Endometrium (tissue), 2 donors: Measurements from ENCODE around the gene TBCK.
"Not testable (repeated sequence)": the region's sequence is repeated elsewhere in the genome, so short reads cannot be mapped to it uniquely, and the experiment has no call there.

Source experiments
- FAIRE-seq: peaks from 2 replicates; lab custom pipeline; 2012; peaks lifted over from hg19 to GRCh38; lab: Jason Lieb, UNC
- donor health status: control.
- donor health status: control.

TBCK gene

DNA sequence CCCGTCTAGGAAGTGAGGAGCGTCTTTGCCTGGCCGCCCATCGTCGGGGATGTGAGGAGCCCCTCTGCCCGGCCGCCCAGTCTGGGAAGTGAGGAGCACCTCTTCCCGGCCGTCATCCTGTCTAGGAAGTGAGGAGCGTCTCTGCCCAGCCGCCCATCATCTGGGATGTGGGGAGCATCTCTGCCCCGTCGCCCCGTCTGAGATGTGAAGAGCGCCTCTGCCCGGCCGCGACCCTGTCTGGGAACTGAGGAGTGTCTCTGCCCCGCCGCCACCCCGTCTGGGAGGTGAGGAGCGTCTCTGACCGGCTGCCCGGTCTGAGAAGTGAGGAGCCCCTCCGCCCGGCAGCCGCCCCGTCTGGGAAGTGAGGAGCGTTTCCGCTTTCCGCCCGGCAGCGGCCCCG is 5.2 kb upstream of the TBCK start:
- not testable (repeated sequence) for FAIRE-seq

DNA sequence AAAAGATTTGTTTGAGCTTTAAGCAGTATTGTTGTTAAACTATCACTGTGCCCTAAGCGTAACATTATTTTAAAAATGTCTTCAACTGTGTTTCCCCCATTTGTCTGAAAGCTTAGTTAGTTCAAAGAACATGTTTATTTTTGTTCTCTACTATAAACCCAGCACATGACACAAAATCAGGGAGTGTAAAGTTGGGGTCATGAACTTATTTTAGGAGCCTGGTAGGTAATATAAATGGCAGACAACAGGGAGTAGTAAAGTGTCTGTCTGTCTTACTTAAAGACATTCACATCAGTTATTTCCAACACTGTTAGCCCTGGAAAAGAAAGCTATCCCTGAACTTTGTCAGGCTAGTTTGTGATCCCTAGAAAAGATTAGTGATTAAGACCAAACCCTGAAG is 4.2 kb upstream of the TBCK start:
- no peak for FAIRE-seq

DNA sequence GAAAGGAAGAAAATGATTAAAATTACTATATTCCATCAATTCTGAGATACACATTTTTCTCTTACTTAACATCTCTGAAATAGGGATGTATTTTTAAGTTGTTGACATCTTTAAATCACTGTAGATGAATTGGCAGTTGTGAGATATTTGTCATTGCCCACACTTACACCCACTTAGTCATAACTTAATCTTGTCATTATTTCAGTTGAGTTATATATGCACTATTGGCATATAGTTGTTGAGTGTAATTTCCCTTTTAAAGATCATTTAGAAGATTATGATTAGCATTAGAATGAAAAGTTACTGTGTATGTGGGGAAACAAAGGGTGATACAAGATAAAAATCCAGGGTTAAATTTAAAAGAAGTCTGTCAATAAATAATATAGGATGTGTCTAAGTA is 2.5 kb upstream of the TBCK start:
- no peak for FAIRE-seq

DNA sequence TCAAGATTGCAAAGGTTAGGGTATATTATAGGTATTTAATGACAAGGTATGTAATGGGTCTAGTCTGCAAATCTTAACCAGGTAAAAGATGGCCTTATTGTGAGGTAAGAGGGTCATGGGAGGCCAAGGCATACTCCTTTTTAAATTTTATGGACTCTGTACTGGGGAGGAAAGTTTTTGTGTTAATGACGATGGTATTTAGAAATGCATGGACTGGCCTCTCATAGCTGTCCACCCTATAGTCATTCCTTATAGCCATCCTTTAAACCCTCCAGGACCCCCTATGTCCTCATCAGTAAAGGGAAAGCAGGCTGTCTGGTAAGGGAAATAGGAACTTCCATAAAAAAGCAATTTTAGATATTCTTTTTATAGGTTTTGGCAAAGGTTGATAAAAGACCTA is 1.8 kb upstream of the TBCK start:
- no peak for FAIRE-seq

DNA sequence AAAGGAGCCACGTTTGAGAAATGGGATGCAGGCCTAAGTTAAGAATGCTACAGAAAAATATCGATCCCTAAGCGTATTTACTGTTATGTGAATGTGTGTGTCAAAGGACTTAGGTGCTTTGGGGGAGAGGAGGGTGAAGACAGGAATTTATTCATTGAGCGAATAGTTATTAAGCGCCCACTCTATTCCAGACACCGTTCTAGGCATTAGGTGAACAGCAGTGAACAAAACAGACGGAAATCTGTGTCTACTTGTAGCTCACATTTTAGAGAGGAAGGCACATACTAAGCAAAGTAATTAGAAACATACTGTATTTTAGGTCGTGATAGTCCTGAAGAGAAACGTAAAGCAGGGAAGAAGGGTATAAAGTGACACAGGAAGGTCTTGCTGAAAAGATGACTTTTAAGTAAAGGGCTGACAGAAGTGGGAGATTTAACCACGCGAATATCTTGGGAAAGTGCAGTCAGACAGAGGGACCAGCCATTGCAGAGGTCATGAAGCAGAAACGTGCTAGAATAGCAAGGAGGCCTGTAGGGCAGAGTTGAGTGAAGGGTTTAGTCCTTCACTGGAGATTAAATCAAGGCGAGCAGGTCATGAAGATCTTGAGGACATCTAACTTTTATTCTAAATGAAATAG is 882 bp upstream of the TBCK start:
- no peak for FAIRE-seq

DNA sequence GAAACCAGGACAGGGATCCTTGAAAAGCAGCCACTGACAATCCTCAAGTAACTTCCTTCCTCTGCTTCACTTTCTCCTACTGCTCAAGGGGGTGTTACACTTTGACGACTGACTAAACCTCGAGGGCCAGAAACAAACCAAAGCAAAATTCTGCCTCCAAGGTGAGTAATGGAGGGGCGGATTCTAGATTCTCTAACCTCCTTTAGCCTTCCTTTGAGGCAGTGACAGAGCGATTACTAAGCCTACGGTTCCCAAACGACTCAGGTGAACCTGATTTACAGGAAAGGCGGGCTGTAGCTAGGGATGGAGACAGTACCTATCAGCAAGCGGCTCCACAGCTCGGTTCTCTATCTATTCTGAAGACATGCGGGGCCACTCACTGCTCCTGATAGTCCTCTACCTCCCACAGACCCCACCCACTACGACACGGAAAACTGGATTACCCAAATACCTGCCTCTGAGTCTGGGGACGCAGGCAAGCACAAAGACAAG is 487 bp downstream of the TBCK start:
- FAIRE-seq, result no peak

DNA sequence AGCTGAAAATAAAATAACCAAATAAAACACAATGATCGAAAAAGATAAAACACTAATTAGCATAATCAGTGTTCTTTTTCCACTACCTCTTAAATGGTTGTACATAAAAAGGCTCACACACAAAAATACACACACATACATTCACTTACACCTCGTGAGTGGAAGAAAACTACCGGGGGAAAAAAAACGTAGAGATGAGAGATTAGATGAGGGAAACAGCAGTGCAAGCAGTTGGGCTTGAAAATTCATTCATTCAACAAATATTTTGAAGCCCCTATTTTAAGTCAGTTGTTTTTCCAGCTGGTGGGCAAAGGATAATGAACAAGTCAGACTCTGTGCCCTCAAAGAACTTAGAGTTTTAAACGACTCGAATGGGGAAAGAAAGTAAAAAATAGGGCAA is 1.0 kb downstream of the TBCK start:
- FAIRE-seq, result no peak

DNA sequence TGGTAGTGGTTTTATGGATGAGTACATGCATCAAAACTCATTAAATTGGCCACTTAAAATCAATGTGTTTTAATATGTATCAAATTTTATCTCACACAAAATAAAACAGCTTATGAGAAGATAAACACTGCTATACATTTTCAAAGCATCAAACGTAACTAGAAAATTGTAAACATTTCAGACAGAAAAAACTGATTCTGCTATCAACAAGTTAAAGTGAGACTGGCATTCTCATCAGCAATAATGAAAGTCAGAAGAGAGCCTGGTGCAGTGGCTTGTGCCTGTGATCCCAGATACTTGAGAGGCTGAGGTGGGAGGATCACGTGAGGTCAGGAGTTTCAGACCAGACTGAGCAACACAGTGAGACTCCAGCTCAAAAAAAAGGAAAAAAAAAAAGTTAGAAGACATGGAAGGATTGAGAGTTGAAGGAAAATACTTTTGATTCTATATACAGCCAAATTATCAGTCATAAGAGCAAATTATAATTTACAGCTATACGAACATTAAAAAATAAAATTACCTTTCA is 2.9 kb downstream of the TBCK start:
- no peak for FAIRE-seq

DNA sequence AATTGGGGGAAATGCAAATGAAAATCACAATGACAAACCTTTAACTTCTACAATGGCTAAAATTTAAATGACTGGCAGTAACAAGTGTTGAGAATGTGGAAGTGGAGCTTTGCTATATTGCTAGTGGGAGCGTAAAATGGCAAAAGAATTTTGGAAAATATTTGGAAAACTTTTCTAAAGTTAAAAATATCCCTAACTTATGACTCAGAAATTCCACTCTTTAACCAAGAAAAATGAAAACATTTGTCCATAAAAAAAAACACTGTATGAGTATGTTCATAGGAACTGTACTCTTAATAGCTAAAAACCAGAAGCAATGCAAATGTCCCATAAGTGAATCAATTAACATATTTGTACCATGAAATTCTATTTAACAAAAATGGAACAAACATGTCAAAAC is 3.6 kb downstream of the TBCK start:
- FAIRE-seq, result no peak

DNA sequence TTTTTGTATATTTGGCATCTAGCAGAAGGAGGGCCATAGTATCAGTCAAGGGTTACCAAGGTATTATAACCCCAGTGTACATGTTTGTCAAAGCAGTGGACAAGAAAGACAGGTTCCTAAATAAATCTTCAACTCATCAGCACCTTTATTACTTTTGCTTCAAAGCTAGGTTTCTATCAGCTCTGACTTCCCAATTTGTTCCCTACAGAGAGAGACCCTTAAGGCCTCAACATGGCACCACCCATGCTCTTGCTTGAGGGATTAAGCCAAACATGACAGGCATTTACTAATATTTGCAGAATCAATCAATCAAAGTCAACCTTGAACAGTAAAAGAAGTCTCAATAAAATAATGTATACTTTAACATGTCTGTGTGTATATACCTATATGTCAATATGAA is 9.4 kb downstream of the TBCK start:
- no peak for FAIRE-seq

DNA sequence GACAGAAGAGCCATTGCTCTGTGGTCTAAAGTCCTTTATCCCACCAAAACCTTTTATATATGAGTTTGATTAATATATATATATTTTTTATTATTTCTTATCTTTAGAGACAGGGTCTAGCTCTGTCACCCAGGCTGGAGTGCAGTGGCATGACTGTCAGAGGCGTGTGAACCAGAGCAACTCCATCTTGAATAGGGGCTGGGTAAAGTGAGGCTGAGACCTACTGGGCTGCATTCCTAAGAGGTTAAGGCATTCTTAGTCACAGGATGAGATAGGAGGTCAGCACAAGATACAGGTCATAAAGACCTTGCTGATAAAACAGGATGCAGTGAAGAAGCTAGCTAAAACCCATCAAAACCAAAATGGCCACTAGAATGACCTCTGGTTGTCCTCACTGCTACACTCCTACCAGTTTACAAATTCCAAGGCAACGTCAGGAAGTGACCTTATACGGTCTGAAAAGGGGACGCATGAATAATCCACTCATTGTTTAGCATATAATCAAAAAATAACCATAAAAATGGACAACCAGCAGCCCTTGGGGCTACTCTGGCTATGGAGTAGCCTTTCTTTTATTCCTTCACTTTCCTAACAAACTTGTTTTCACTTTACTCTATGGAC is 10.5 kb downstream of the TBCK start:
- no peak for FAIRE-seq

DNA sequence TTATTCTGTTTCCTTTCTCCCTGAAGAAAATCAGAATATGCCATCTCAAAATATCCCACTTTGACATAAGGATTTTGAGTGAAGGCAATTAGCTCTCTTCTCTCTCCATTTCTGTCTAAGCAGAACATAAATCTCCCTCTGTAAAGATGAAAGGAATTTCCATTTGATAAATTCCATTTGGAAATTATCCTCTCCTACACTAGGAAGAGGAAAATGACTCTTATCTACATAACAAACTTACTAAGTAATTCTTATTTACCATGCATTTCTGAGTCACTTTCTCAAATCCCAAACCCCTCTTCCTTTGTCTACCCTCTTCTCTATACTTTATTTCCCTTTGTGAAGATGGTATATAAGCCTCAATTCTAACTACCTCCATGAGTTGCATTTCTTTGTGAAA is 11.4 kb downstream of the TBCK start:
- FAIRE-seq, result no peak

DNA sequence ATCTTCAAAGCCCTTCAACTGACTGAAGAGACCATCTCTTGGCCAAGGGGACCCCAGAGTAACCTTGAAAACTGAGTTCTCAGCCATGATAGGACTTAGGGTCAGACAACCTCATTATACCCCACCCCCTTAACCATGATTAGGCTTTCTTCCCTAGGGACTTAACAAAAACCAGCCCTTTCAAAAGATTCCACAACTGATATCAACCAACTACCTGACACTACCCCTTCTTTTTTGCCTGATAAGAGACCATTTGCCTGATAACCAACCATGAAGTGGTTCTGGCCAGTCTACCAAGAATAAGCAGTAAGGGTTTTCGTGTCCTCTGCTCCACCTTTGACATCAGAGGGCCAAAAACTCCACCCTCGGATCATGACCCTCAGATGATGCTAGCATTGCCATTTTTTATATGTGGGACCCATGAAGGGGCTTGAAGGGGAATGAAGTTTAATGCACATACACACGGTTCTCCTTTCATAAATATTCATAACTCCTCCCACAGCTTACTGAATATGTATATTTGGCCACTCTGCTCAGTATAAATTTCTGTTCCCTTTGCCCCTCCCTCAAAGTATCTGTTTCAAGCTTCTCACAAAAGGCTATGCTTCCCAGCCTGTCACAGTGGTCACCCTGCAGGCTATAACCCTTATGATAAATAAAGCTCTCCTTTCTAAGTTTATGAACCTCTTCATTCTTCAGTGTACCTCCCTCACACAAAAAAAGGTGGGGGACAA is 12.3 kb downstream of the TBCK start:
- no peak for FAIRE-seq

DNA sequence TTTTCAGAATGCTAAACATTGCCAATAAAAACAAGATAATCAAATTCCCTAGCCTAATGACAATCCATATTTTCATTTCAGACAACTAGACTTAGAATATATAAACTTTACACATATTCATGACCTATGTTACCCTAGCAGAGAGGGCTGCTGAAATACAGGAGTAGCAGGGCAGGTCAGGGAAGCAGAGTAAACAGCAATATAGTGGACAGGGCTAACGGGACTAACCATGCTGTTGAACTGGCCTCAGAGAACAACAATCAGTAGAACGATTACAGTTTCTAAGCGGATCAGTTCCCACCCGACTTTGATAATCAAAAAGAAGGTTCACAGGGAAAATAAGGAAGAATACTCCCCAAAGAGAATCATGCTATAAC is 14.0 kb downstream of the TBCK start:
- FAIRE-seq, result no peak

DNA sequence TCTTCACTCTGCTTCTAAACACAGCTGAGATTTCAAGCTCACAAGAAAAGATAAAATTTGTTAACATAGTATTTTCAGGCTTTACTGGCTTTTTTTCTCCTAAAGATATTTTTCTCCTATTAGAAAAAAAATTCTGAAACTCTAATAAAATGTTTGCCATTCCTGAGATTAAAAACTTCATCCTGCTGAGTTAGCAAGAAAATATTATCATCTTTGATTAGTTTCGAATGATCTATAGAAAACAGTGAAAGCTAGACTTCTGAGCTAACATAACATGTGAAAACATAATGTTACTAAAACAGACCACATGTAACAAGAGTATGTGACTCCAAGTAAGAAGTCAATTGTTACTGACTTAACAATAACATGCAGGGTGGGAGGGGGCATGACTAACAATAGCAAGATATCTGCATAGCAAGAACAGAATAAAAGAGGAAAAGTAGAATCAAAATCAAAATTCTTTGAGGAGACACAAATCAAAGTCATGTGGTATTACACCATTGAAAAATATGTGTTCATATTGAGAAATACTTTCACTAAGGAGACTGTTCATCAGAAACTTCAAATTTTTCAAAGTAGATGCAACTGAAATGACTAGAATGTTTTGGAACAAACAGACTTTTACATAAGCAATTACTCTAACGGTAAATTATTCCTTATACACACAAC is 14.5 kb downstream of the TBCK start:
- no peak for FAIRE-seq

DNA sequence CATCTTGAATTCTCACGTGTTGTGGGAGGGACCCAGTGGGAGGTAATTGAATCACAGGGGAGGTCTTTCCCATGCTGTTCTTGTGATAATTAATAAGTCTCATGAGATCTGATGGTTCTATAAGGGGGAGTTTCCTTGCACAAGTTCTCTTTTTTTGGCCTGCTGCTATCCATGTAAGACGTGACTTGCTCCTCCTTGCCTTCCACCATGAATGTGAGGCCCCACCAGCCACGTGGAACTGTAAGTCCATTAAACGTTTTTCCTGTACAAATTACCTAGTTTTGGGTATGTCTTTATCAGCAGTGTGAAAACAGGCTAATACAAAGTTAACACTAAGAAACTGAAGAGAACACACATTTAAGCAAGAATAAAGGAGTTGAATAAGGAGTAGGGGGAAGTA is 16.0 kb downstream of the TBCK start:
- FAIRE-seq, result no peak

DNA sequence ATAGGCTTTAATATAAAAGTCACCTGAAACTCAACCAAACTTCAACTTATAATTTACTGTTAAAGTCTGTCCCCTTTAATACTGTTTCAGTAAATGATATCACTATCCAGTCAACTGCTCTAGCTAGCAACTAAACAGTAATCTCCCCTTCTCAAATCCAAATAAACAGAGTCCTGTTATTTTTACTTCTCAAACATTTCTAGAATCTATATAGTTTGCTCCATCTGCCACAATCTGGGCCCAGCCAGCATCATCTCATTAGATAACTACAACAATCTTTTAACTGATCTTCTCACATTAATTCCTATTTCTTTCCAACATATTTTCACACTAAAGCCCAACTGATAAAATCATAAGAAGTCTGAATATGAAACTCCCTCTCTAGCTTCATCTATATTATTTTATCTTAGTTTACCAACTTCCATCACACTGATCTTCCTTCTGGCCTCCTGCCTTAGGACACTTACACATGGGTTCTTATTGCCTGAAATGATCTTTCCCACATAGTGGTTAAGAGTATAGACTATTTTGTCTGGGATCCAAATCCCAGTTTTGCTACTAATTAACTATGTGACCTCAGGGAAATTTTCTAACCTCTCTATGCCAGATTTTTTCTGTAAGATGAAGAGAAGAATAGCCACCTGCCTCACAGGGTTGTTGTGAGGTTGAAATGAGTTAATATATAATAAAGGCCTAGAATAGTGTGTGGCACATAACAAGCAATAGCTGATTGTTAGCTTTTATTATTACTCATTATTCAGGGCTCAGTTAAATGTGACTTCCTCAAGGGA is 18.6 kb downstream of the TBCK start:
- no peak for FAIRE-seq

DNA sequence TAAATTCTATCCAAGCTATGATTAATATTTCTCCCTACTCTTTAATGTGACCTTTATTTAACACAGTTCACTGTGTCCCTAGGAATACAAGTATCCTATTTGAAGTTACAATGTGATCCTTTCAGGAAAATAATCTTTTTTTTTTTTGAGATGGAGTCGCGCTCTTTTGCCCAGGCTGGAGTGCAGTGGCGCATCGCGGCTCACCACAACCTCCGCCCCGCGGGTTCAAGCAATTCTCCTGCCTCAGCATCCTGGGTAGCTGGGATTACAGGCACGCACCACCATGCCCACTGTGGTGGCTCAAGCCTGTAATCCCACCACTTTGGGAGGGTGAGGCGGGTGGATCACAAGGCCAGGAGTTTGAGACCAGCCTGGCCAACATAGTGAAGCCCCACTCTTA is 21.9 kb downstream of the TBCK start:
- no peak for FAIRE-seq

DNA sequence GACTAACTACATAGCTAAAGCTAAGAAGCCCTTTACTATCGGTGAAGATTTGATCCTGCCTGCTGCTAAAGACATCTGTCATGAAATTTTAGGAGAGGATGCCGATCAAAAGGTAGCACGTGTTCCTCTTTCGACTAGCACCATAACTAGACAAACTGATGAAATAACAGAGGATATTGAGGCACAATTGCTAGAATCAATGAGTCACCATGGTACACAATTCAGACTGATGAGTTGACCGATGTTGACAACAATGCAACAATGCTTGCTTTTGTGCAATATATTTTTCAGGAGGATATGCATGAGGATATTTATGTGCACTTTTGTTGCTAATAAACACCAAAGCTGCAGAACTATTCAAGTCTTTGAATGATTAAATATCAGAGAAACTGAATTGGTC is 24.3 kb downstream of the TBCK start:
- FAIRE-seq, result no peak

DNA sequence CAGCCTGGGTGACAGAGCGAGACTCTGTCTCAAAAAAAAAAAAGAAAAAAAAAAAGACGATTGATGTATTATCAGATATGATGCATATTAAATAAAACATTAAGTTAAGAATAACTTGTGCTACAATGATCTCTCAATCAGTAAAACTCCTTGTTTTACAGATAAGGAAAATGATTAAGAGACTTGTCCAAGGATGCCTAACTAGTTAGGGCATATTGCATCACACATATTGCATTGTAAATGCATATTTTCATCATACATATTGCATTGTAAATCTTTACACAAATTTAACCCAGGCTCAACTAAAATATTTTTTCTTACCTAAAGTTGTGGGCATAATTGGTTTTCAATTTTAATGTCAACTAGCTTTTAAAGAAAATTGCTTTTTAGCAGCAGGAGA is 26.3 kb downstream of the TBCK start:
- no peak for FAIRE-seq

DNA sequence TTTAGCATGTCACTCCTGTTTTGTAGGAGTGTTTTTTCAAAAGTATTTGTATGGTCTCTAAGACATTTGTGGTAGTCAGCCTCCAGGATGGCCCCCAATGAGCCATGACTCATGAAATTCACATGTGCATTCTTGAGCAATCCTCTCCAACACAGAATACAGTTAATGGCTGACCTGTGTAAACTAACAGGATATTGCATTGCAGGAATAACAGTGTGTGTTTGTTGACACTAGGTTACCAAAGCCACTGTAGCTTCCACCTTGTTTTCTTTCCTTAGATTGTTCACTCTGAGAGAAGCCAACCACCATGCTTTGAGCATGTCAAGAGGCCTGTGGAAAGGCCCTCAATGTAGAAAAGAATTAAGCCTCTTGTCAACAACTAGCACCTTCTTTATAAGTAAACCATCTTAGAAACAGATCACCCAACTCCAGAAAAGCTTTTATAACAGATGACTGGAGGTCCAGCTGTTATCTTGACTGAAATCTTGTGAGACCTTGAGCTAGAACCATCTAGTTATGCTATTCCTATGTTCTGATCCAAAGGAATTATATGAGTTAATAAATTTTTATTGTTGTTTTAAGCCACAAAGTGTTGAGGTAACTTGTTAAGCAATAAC is 28.5 kb downstream of the TBCK start:
- FAIRE-seq, result no peak

DNA sequence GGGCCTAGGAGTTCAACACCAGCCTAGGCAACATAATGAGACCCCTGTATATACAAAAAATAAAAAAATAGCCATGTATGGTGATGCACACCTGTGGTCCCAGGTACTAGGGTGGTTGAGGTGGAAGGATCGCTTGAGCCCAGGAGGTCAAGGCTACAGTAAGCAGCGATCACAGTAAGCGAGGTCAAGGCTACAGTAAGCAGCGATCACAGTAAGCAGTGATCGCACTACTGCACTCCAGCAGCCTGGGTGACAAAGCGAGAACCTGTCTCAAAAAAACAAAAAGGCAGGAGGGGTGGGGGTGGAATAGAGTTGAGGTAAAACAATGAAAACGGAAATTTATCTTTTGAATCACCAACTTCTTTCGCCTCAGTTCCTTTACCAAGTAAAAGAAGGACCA is 29.4 kb downstream of the TBCK start:
- no peak for FAIRE-seq
